ENCODE measurements around the gene CALML5. TPM values are rescaled to one million over a fixed set of nuclear protein-coding genes. Genes with fewer than 3 reads are reported as not detected.
A peak's percentile ranks its signal among the peaks of the same experiment; 100 is the strongest.

The CALML5 gene
- total and polyA plus RNA-seq, 9 of the 15 experiments (the other 6 are each of a cell fraction or from before 2014, with no cell fraction given): not detected

DNA sequence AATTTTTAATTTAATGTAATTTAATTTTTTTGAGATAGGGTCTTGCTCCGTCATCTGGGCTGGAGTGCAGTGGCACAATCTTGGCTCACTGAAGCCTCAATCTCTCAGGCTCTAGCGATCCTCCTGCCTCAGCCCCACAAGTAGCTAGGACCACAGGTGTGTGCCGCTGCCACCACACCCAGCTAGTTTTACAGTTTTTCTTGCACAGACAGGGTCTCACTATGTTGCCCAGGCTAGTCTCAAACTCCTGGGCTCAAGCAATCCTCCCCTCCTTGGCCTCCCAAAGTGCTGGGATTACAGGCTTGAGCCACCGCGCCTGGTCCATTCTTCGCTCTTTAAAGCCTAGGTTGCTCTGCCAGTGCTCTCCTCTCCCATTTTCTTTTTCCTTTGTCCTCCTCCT is 38.3 kb upstream of the CALML5 start:
- intact Hi-C loops (cut with micrococcal nuclease) (no loop called here), in situ Hi-C loops (cut with MboI) (no loop called here)
- Histone ChIP-seq H3K79me2 (ENCODE audit: control insufficient read depth, insufficient read depth, low read length) (no peaks in the 10 kb centered on the region), H3K9ac (ENCODE audit: insufficient read depth in 1 of 2, low read depth in 2 of 2, low read length in 2 of 2) (no peak overlapping the region), H3K36me3 (ENCODE audit: control insufficient read depth, insufficient read depth, low read length) (no peaks in the 10 kb centered on the region), H2AFZ (ENCODE audit: low read depth, low read length) (no peak overlapping the region), H3K4me3 (no peak overlapping the region), H3K27me3 (ENCODE audit: control insufficient read depth in 2 of 2, insufficient read depth in 2 of 2, low read length in 2 of 2) (no peaks in the 10 kb centered on the region), H3K4me1 (replicated peaks in 1 of 2; ENCODE audit: control insufficient read depth in 2 of 2, insufficient read depth in 2 of 2, low read length in 2 of 2) (peaks cover 13 to 21% of the 10 kb centered on the region in 2 experiments), H3K9me3 (replicated peaks; ENCODE audit: control insufficient read depth, insufficient read depth, low read depth, low read length) (no peaks in the 10 kb centered on the region), H3K27ac (ENCODE audit: extremely low read depth, low read depth, low read length) (no peak overlapping the region), H4K20me1 (replicated peaks; ENCODE audit: control insufficient read depth, insufficient read depth, low read length) (no peaks in the 10 kb centered on the region), H3K9me1 (ENCODE audit: control insufficient read depth, insufficient read depth, low read length) (no peaks in the 10 kb centered on the region), H3K4me2 (ENCODE audit: insufficient read depth, low read length) (no peak overlapping the region)
- CTCF ChIA-PET (ENCODE audit: low intra/inter-chr PET ratio): no interaction called here
- no peak for FAIRE-seq
- TF ChIP-seq ZNF121 (CRISPR knock-in tag; conservative IDR thresholded peaks at IDR 0.05) (peak; percentile 65), ZNF444 (CRISPR knock-in tag; IDR thresholded peaks at IDR 0.05) (no peak), ZNF699 (CRISPR knock-in tag; IDR thresholded peaks at IDR 0.05; ENCODE audit: insufficient replicate concordance) (no peak), ZBTB8A (IDR thresholded peaks at IDR 0.05; ENCODE audit: partially characterized antibody) (no peak)
- TF ChIP-seq, protein P1, sequence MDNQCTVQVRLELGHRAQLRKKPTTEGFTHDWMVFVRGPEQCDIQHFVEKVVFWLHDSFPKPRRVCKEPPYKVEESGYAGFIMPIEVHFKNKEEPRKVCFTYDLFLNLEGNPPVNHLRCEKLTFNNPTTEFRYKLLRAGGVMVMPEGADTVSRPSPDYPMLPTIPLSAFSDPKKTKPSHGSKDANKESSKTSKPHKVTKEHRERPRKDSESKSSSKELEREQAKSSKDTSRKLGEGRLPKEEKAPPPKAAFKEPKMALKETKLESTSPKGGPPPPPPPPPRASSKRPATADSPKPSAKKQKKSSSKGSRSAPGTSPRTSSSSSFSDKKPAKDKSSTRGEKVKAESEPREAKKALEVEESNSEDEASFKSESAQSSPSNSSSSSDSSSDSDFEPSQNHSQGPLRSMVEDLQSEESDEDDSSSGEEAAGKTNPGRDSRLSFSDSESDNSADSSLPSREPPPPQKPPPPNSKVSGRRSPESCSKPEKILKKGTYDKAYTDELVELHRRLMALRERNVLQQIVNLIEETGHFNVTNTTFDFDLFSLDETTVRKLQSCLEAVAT (IDR thresholded peaks at IDR 0.05): 0 out of 4 replicates have a peak, but pooled peaks of 1 of the 2 experiments have one; percentile 22
- TF ChIP-seq, protein P2, sequence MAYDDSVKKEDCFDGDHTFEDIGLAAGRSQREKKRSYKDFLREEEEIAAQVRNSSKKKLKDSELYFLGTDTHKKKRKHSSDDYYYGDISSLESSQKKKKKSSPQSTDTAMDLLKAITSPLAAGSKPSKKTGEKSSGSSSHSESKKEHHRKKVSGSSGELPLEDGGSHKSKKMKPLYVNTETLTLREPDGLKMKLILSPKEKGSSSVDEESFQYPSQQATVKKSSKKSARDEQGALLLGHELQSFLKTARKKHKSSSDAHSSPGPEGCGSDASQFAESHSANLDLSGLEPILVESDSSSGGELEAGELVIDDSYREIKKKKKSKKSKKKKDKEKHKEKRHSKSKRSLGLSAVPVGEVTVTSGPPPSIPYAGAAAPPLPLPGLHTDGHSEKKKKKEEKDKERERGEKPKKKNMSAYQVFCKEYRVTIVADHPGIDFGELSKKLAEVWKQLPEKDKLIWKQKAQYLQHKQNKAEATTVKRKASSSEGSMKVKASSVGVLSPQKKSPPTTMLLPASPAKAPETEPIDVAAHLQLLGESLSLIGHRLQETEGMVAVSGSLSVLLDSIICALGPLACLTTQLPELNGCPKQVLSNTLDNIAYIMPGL (CRISPR knock-in tag; IDR thresholded peaks at IDR 0.05): no peak
- DNase-seq (ENCODE audit: extremely low read depth in 1 of 4, low spot score in 3 of 4): no peak
- ATAC-seq: no peak
- POLR2A ChIA-PET: no interaction called here
- BruUV-seq (replicated peaks): no TSS peak
- WGBS (ENCODE audit: insufficient coverage, low coverage, missing lambda C conversion rate): 97% methylated on average over 6 of the region's 6 CpGs
